HepG2 (cell line): Measurements from ENCODE around the gene TCTA. TPM values are rescaled to one million over a fixed set of nuclear protein-coding genes. Genes with fewer than 3 reads are reported as not detected.

ENCODE experiments used
- ATAC-seq: fragments of 200-7000 bp; cut with Tn5 transposase; 3 replicates; pipeline ENCODE4 v1.9.1; 2020; ENCODE audit warnings: mild to moderate bottlenecking, moderate library complexity
- BruUV-seq: library from RNA; stranded (reverse); fragments of 400-500 nt; replicated peaks from 2 replicates; lab custom pipeline; 2021; lab: Mats Ljungman, UMichigan
- CTCF ChIA-PET: fragments of 300-600 bp; formaldehyde crosslinking; extraction: SDS; loops from one replicate; lab custom pipeline; 2021; ENCODE audit warnings: low total read pairs, inconsistent platforms, low intra/inter-chr PET ratio; lab: Yijun Ruan, JAX
- POLR2A ChIA-PET: fragments of 350-600 bp; sonication (Branson Sonifier 250); formaldehyde crosslinking; loops from one replicate; lab custom pipeline; 2020; ENCODE audit warnings: antibody characterized with exemption, inconsistent platforms; lab: Yijun Ruan, JAX
- DNase-seq: peaks from one replicate; pipeline ENCODE4 v3.0.0-alpha.2; 2015; ENCODE audit warnings: low spot score
- FAIRE-seq: peaks from 3 replicates; lab custom pipeline; 2011; peaks lifted over from hg19 to GRCh38; lab: Jason Lieb, UNC
- H2AFZ ChIP-seq: one replicate; pipeline ENCODE4 v1.6.1; 2011; ENCODE audit warnings: low read length, inconsistent platforms
- H3K27ac ChIP-seq: fragments of 300-600 bp; 3 replicates; pipeline ENCODE4 v1.8.0; 2011; ENCODE audit warnings: mixed run types, mild to moderate bottlenecking, mixed read lengths, low read length, inconsistent platforms; ENCODE audit not compliant: insufficient read depth; ENCODE audit errors: extremely low read length
- H3K27me3 ChIP-seq, 2 experiments: fragments of 200-600 bp in 1 of 2; 2 replicates in 1 of 2; 3 replicates in 1 of 2; pipeline versions ENCODE4 v1.6.0 to v1.8.0; 2011; ENCODE audit warnings: low read length in 2 of 2, mild to moderate bottlenecking in 2 of 2, moderate library complexity in 2 of 2, inconsistent platforms in 1 of 2; ENCODE audit not compliant: insufficient read depth in 2 of 2, control insufficient read depth in 1 of 2
- H3K36me3 ChIP-seq, 2 experiments: fragments of 200-600 bp in 1 of 2; replicated peaks in 1 of 2; 2 replicates in 1 of 2; 3 replicates in 1 of 2; pipeline versions ENCODE4 v1.5.1 to v1.8.0; 2011; ENCODE audit warnings: low read length in 2 of 2, inconsistent platforms in 1 of 2; ENCODE audit not compliant: insufficient read depth in 2 of 2, control insufficient read depth in 1 of 2
- H3K4me1 ChIP-seq: 2 replicates; pipeline ENCODE4 v1.5.1; 2012; ENCODE audit warnings: low read length, inconsistent platforms; ENCODE audit not compliant: insufficient read depth
- H3K4me2 ChIP-seq: 2 replicates; pipeline ENCODE4 v1.6.0; 2011; ENCODE audit warnings: low read depth, low read length, inconsistent platforms
- H3K4me3 ChIP-seq, 3 experiments: fragments of 200-600 bp in 1 of 3; sonication (generic), shearing (Covaris generic) in 1 of 3; replicated peaks in 1 of 3; 2 replicates each; pipeline ENCODE4 v1.5.1; 2011 to 2016; ENCODE audit warnings: low read length in 3 of 3, inconsistent platforms in 2 of 3, low read depth in 2 of 3, mild to moderate bottlenecking in 2 of 3, control low read depth in 1 of 3, mixed read lengths in 1 of 3; ENCODE audit not compliant: insufficient read depth in 1 of 3
- H3K79me2 ChIP-seq: one replicate; pipeline ENCODE4 v1.6.1; 2011; ENCODE audit warnings: low read length, inconsistent platforms; ENCODE audit not compliant: insufficient read depth
- H3K9ac ChIP-seq: 2 replicates; pipeline ENCODE4 v1.6.0; 2011; ENCODE audit warnings: mild to moderate bottlenecking, low read depth, low read length, inconsistent platforms; ENCODE audit not compliant: insufficient read depth
- H3K9me3 ChIP-seq: 2 replicates; pipeline ENCODE4 v1.5.1; 2012; ENCODE audit warnings: mild to moderate bottlenecking, low read length
- H4K20me1 ChIP-seq: 2 replicates; pipeline ENCODE4 v1.6.0; 2011; ENCODE audit warnings: inconsistent platforms, mild to moderate bottlenecking, low read length, moderate library complexity; ENCODE audit not compliant: insufficient read depth
- CEBPB ChIP-seq: IDR thresholded peaks from 2 replicates; pipeline ENCODE4 v1.6.1; 2011; ENCODE audit warnings: low read depth, low read length, improper control_type of control experiment, borderline replicate concordance
- CEBPG ChIP-seq: IDR thresholded peaks from 2 replicates; pipeline ENCODE4 v1.6.1; 2016
- DBP ChIP-seq: sonication (generic); formaldehyde crosslinking; IDR thresholded peaks from 2 replicates; pipeline ENCODE4 v1.4.0; 2020; ENCODE audit warnings: missing genetic modification reagents; ENCODE audit errors: not compliant biosample characterization
- MAFF ChIP-seq: IDR thresholded peaks from 2 replicates; pipeline ENCODE4 v1.6.1; 2011; ENCODE audit warnings: low read depth, low read length, improper control_type of control experiment
- MAFK ChIP-seq, 2 experiments: IDR thresholded peaks in 1 of 2; conservative IDR thresholded peaks in 1 of 2; 2 replicates each; pipeline ENCODE4 v1.6.1; 2011; ENCODE audit warnings: improper control_type of control experiment in 2 of 2, low read length in 2 of 2
- SATB2 ChIP-seq: sonication (generic); formaldehyde crosslinking; IDR thresholded peaks from 2 replicates; pipeline ENCODE4 v1.5.0; 2020; ENCODE audit warnings: missing genetic modification reagents
- THAP8 ChIP-seq: sonication (generic); formaldehyde crosslinking; IDR thresholded peaks from 2 replicates; pipeline ENCODE4 v1.5.1; 2020; ENCODE audit warnings: missing genetic modification reagents, mild to moderate bottlenecking, borderline replicate concordance
- ZNF235 ChIP-seq: sonication (generic); formaldehyde crosslinking; IDR thresholded peaks from 2 replicates; pipeline ENCODE4 v1.8.1; 2023; ENCODE audit warnings: mild to moderate bottlenecking, missing genetic modification reagents, borderline replicate concordance
- WGBS: methylation state at CpG from one replicate; pipeline ENCODE4 v1.1.6; 2017; ENCODE audit warnings: low lambda C conversion rate; 5-methylcytosine and 5-hydroxymethylcytosine counted together
- in situ Hi-C: cut with HindIII; loops from 2 replicates; pipeline ENCODE4 v1.10.0; 2017; ENCODE audit warnings: low pct_unique_long_range_greater_than_20kb; ENCODE audit not compliant: extremely low pct_ligation_motif_present
- intact Hi-C: fragments of 100-400 bp; cut with micrococcal nuclease; formaldehyde crosslinking; loops from one replicate; pipeline ENCODE4 v1.10.0; 2022; ENCODE audit not compliant: unreplicated experiment
- polyA plus RNA-seq, 8 experiments: library from polyadenylated mRNA; depleted of rRNA in 3 of 8; stranded (reverse) in 7 of 8; unstranded in 1 of 8; fragments of >200 nt; fragmentation: Illumina TruSeq in 4 of 8; extraction: Trizol in 4 of 8; gene quantifications; 2 replicates each; pipeline versions ENCODE4 v1.2.1 to v1.2.3, GENCODE V29; 2011 to 2016; ENCODE audit warnings: low read depth in 4 of 8, missing spikeins in 1 of 8, mixed read lengths in 1 of 8; ENCODE audit not compliant: insufficient read depth in 1 of 8
- total RNA-seq, 5 experiments: library from RNA; depleted of rRNA; stranded (reverse); fragments of >200 nt; fragmentation: Illumina TruSeq; extraction: Trizol; gene quantifications; 2 replicates each; pipeline ENCODE4 v1.2.3, GENCODE V29; 2016; ENCODE audit warnings: low read depth in 1 of 5

TCTA gene
- total and polyA plus RNA-seq, 2 of the 13 experiments (the other 11 are each of a cell fraction or from before 2014, with no cell fraction given) = 8.3 to 13.2 TPM

GRCh38 chr3:49385617-49386016 is 26.6 kb upstream of the TCTA start:
- FAIRE-seq (no peak), ATAC-seq (no peak), DNase-seq (no peak)
- intact Hi-C loops = no loop called here
- Histone ChIP-seq H3K27me3 (no peaks in the 10 kb centered on the region), H3K79me2 (peaks cover 91% of the 10 kb centered on the region), H3K9me3 (no peaks in the 10 kb centered on the region), H4K20me1 (peaks cover 25% of the 10 kb centered on the region), H3K4me3 (no peak overlapping the region), H3K36me3 (peaks cover 0 to 3% of the 10 kb centered on the region in 2 experiments; a peak in 3 of 5 replicates), H3K4me1 (peaks cover 41% of the 10 kb centered on the region), H3K27ac (no peak overlapping the region), H3K9ac (no peak overlapping the region), H2AFZ (no peak overlapping the region), H3K4me2 (no peak overlapping the region)
- TSS peak; percentile 58 for BruUV-seq
- ChIA-PET CTCF (no interaction called here), POLR2A (no interaction called here)
- TF ChIP-seq MAFK (conservative IDR thresholded peaks at IDR 0.05 in 1 of 2, IDR thresholded peaks at IDR 0.05 in 1 of 2; ENCODE audit: low read length in 2 of 2) (peak; percentile 65 to 67), DBP (CRISPR knock-in tag) (no peak), SATB2 (CRISPR knock-in tag) (no peak), MAFF (peak; percentile 61; the same call in 1 of the 2 replicates), ZNF235 (CRISPR knock-in tag) (no peak)
- in situ Hi-C loops = no loop called here
- 91% methylated on average over 1 of the region's 1 CpG for WGBS

- no peak for ATAC-seq
- Histone ChIP-seq H3K4me1 (peaks cover 36% of the 10 kb centered on the region), H3K9ac (no peak overlapping the region), H3K27ac (no peak overlapping the region), H3K79me2 (peaks cover 90% of the 10 kb centered on the region), H2AFZ (no peak overlapping the region), H4K20me1 (peaks cover 25% of the 10 kb centered on the region), H3K4me3 (no peak overlapping the region), H3K27me3 (no peaks in the 10 kb centered on the region), H3K4me2 (no peak overlapping the region), H3K9me3 (no peaks in the 10 kb centered on the region), H3K36me3 (peaks cover 0 to 3% of the 10 kb centered on the region in 2 experiments; a peak in 3 of 5 replicates)
- WGBS = 81% methylated on average over 11 of the region's 11 CpGs
- intact Hi-C loops = no loop called here
- peak; percentile 53 for FAIRE-seq
- no TSS peak for BruUV-seq
- peak; percentile 17; the same call in 1 of the 2 replicates for TF ChIP-seq CEBPB
- no peak for TF ChIP-seq THAP8 (CRISPR knock-in tag)
- peak; percentile 45; the same call in 1 of the 2 replicates for TF ChIP-seq CEBPG
- ChIA-PET CTCF (no interaction called here), POLR2A (no interaction called here)
- in situ Hi-C loops = no loop called here
- no peak for DNase-seq
Observed at GRCh38 chr3:49386056-49386756, 26.0 kb upstream of the TCTA start.
